Activated T-helper 2 cell treated with anti-CD3 and anti-CD28 coated beads, Interferon-gamma antibody, Interleukin-2, Interleukin-4, amounts not matched to agents 10 μg/mL and 5 μg/mL and 100 μg/mL, durations not matched to agents 14 hours and 24 hours and 36 hours (primary cell): ENCODE data around the gene PSMB10. TPM values are rescaled to one million over a fixed set of nuclear protein-coding genes. Genes with fewer than 3 reads are reported as not detected.

ENCODE experiments used
- DNase-seq: peaks from one replicate; pipeline ENCODE4 v3.0.0; 2021; ENCODE audit warnings: low spot score
- H3K27ac Mint-ChIP-seq: one replicate; pipeline ENCODE4 v1.8.0; 2021; ENCODE audit warnings: mixed read lengths
- H3K27me3 Mint-ChIP-seq: one replicate; pipeline ENCODE4 v1.8.0; 2021; ENCODE audit warnings: low read depth, mixed read lengths
- H3K36me3 Mint-ChIP-seq: one replicate; pipeline ENCODE4 v1.8.0; 2021; ENCODE audit warnings: low read depth, mixed read lengths
- H3K4me1 Mint-ChIP-seq: one replicate; pipeline ENCODE4 v1.8.0; 2021; ENCODE audit warnings: low read depth, mixed read lengths
- H3K4me3 Mint-ChIP-seq: one replicate; pipeline ENCODE4 v1.8.0; 2021; ENCODE audit warnings: low read depth, mild to moderate bottlenecking, moderate library complexity, mixed read lengths
- H3K9me3 Mint-ChIP-seq: one replicate; pipeline ENCODE4 v1.8.0; 2021; ENCODE audit warnings: mixed read lengths
- intact Hi-C: fragments of 100-400 bp; cut with micrococcal nuclease; formaldehyde crosslinking; loops from one replicate; pipeline ENCODE4 v1.15.1; 2023
- total RNA-seq: library from RNA; stranded (reverse); gene quantifications from 2 replicates; pipeline ENCODE4 v1.2.3, GENCODE V29; 2022

The PSMB10 gene
- total RNA-seq, 1 donor from 2014 or later = 238 TPM

DNA sequence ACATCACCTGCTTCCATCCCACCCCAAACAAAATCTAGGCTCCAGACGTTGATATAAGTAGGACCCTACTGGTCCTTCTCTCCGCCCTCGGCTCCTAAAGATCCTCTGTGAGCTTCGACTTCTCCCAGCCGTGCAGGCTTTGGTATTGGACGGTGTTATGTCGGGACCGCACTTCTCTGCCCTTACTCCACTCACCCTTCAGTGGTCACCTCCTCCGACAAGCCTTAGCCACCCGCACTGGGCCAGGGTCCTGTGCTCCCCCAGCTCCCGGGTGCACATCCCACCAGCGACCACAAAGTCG lies 1.6 kb downstream of the PSMB10 start:
- Mint-ChIP-seq H3K36me3 (peaks cover 64% of the 10 kb centered on the region), H3K27ac (peak overlapping the region; percentile 90), H3K27me3 (no peaks in the 10 kb centered on the region), H3K4me3 (peak overlapping the region; percentile 100), H3K4me1 (peaks cover 23% of the 10 kb centered on the region), H3K9me3 (no peaks in the 10 kb centered on the region)
- no peak for DNase-seq
- intact Hi-C loops = loop anchor here (1.0 to 10.0 kb wide), 9 partner anchors 33 to 410 kb away; partner anchors contain the start of genes ACD, DDX28, DPEP3 and DUS2

GRCh38 chr16:67934306-67935100 lies 2.1 kb downstream of the PSMB10 start:
- DNase-seq = no peak
- Mint-ChIP-seq H3K9me3 (no peaks in the 10 kb centered on the region), H3K36me3 (peaks cover 63% of the 10 kb centered on the region), H3K4me1 (peaks cover 17% of the 10 kb centered on the region), H3K27me3 (no peaks in the 10 kb centered on the region), H3K27ac (peak overlapping the region; percentile 90), H3K4me3 (peak overlapping the region; percentile 100)
- intact Hi-C loops = loop anchor here (1.0 to 10.0 kb wide), 9 partner anchors 34 to 410 kb away; partner anchors contain the start of genes ACD, DDX28, DPEP3 and DUS2

- Mint-ChIP-seq H3K36me3 (peaks cover 61% of the 10 kb centered on the region), H3K27me3 (no peaks in the 10 kb centered on the region), H3K9me3 (no peaks in the 10 kb centered on the region), H3K4me3 (peak overlapping the region; percentile 9), H3K4me1 (peaks cover 17% of the 10 kb centered on the region), H3K27ac (no peak overlapping the region)
- intact Hi-C loops = loop anchor here (2.0 to 10.0 kb wide), 3 partner anchors 41 to 409 kb away; partner anchors contain the start of genes PSKH1 and RIPOR1
- no peak for DNase-seq
Observed at GRCh38 chr16:67933805-67934204, 2.8 kb downstream of the PSMB10 start.

- no peak overlapping the region for H3K27ac Mint-ChIP-seq
- H3K36me3 Mint-ChIP-seq = peaks cover 70% of the 10 kb centered on the region
- no peaks in the 10 kb centered on the region for H3K27me3 Mint-ChIP-seq
- DNase-seq = no peak
- H3K4me3 Mint-ChIP-seq = no peak overlapping the region
- intact Hi-C loops = loop anchor here (10.0 kb wide), 1 partner anchor 408 kb away; the partner anchor contains the start of gene RIPOR1
- H3K4me1 Mint-ChIP-seq = peaks cover 17% of the 10 kb centered on the region
- H3K9me3 Mint-ChIP-seq = no peaks in the 10 kb centered on the region
Observed at GRCh38 chr16:67932462-67932840, 4.2 kb downstream of the PSMB10 start.

GRCh38 chr16:67931712-67932461 lies 4.8 kb downstream of the PSMB10 start, which contains the start of gene CTRL:
TSS of gene CTRL (minus strand) at chr16:67931862. CDS start at chr16:67931852, 10 bp downstream.
- Mint-ChIP-seq H3K9me3 (no peaks in the 10 kb centered on the region), H3K27me3 (no peaks in the 10 kb centered on the region), H3K36me3 (peaks cover 65% of the 10 kb centered on the region), H3K4me3 (no peak within 1 kb of the TSS), H3K27ac (no peak within 1 kb of the TSS), H3K4me1 (peaks cover 12% of the 10 kb centered on the region)
- no peak for DNase-seq
- intact Hi-C loops = loop anchor here (10.0 kb wide), 1 partner anchor 407 kb away; the partner anchor contains the start of gene RIPOR1

GRCh38 chr16:67930678-67931211 lies 5.9 kb downstream of the PSMB10 start:
- Mint-ChIP-seq H3K27me3 (no peaks in the 10 kb centered on the region), H3K4me1 (peaks cover 11% of the 10 kb centered on the region), H3K9me3 (no peaks in the 10 kb centered on the region), H3K36me3 (peaks cover 58% of the 10 kb centered on the region), H3K4me3 (no peak overlapping the region), H3K27ac (no peak overlapping the region)
- intact Hi-C loops = loop anchor here (10.0 kb wide), 1 partner anchor 406 kb away; the partner anchor contains the start of gene RIPOR1
- no peak for DNase-seq

GRCh38 chr16:67930191-67930590 lies 6.5 kb downstream of the PSMB10 start:
- H3K27ac Mint-ChIP-seq = no peak overlapping the region
- no peaks in the 10 kb centered on the region for H3K27me3 Mint-ChIP-seq
- H3K36me3 Mint-ChIP-seq = peaks cover 52% of the 10 kb centered on the region
- peaks cover 7% of the 10 kb centered on the region for H3K4me1 Mint-ChIP-seq
- DNase-seq = no peak
- intact Hi-C loops = loop anchor here (10.0 kb wide), 1 partner anchor 405 kb away; the partner anchor contains the start of gene RIPOR1
- H3K9me3 Mint-ChIP-seq = no peaks in the 10 kb centered on the region
- H3K4me3 Mint-ChIP-seq = no peak overlapping the region

- peak; percentile 68 for DNase-seq
- peaks cover under 1% of the 10 kb centered on the region for H3K4me1 Mint-ChIP-seq
- H3K36me3 Mint-ChIP-seq = peaks cover 38% of the 10 kb centered on the region
- no peak overlapping the region for H3K27ac Mint-ChIP-seq
- no peaks in the 10 kb centered on the region for H3K9me3 Mint-ChIP-seq
- H3K27me3 Mint-ChIP-seq = no peaks in the 10 kb centered on the region
- intact Hi-C loops = loop anchor here (1.0 to 5.0 kb wide), 2 partner anchors 45 to 111 kb away; no protein-coding TSS in a partner anchor
- no peak overlapping the region for H3K4me3 Mint-ChIP-seq
Observed at GRCh38 chr16:67928561-67929364, 7.9 kb downstream of the PSMB10 start.

- Mint-ChIP-seq H3K9me3 (no peaks in the 10 kb centered on the region), H3K4me3 (no peak overlapping the region), H3K27ac (no peak overlapping the region), H3K27me3 (no peaks in the 10 kb centered on the region), H3K36me3 (peaks cover 32% of the 10 kb centered on the region), H3K4me1 (no peaks in the 10 kb centered on the region)
- no peak for DNase-seq
- intact Hi-C loops = loop anchor here (1.0 to 5.0 kb wide), 2 partner anchors 45 to 111 kb away; no protein-coding TSS in a partner anchor
Observed at GRCh38 chr16:67928147-67928546, 8.5 kb downstream of the PSMB10 start.

DNA sequence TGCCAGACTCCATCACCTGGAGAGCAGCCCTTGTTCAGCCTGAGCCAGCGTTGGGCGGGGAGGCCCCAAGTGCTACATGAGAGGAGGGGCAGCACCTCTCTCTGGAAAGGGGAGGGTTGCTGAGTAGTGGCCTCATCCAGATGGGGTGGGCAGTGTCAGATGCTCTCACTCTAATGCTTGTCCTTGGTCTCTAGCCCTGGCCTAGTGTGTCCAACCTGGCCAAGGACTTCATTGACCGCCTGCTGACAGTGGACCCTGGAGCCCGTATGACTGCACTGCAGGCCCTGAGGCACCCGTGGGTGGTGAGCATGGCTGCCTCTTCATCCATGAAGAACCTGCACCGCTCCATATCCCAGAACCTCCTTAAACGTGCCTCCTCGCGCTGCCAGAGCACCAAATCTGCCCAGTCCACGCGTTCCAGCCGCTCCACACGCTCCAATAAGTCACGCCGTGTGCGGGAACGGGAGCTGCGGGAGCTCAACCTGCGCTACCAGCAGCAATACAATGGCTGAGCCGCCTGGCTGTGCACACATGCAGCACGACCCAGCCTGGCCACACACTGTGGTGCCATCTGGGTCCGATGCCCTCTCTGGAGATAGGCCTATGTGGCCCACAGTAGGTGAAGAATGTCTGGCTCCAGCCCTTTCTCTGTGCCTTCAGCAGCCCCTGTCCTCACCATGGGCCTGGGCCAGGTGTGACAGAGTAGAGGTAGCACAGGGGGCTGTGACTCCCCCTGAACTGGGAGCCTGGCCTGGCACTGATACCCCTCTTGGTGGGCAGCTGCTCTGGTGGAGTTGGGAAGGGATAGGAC lies 9.3 kb downstream of the PSMB10 start:
- Mint-ChIP-seq H3K27ac (no peak overlapping the region), H3K27me3 (no peaks in the 10 kb centered on the region), H3K4me1 (peaks cover 3% of the 10 kb centered on the region), H3K4me3 (no peak overlapping the region), H3K36me3 (peaks cover 28% of the 10 kb centered on the region), H3K9me3 (no peaks in the 10 kb centered on the region)
- no peak for DNase-seq
- intact Hi-C loops = loop anchor here (5.0 kb wide), 1 partner anchor 110 kb away; no protein-coding TSS in a partner anchor

GRCh38 chr16:67926181-67926750 lies 10.4 kb downstream of the PSMB10 start:
- no peak for DNase-seq
- Mint-ChIP-seq H3K4me3 (no peak overlapping the region), H3K27ac (no peak overlapping the region), H3K9me3 (no peaks in the 10 kb centered on the region), H3K27me3 (no peaks in the 10 kb centered on the region), H3K4me1 (peaks cover 10% of the 10 kb centered on the region), H3K36me3 (peaks cover 24% of the 10 kb centered on the region)
- intact Hi-C loops = loop anchor here (5.0 kb wide), 1 partner anchor 109 kb away; no protein-coding TSS in a partner anchor
